Panc1 (cell line): ENCODE results near the gene RDH5. TPM values are rescaled to one million over a fixed set of nuclear protein-coding genes. Genes with fewer than 3 reads are reported as not detected.

Experiments used
- ATAC-seq: fragments of 200-7000 bp; cut with Tn5 transposase; 2 replicates; pipeline ENCODE4 v1.9.1; 2020; ENCODE audit warnings: mild to moderate bottlenecking, moderate library complexity
- BruUV-seq: library from RNA; stranded (reverse); fragments of 400-500 nt; replicated peaks from 2 replicates; lab custom pipeline; 2021; lab: Mats Ljungman, UMichigan
- CTCF ChIA-PET: fragments of 300-600 bp; sonication (Branson Sonifier 250); formaldehyde crosslinking; loops from one replicate; lab custom pipeline; 2022; ENCODE audit warnings: antibody characterized with exemption; lab: Charles Lee
- POLR2A ChIA-PET: fragments of 300-600 bp; sonication (Branson Sonifier 250); formaldehyde crosslinking; loops from one replicate; lab custom pipeline; 2022; ENCODE audit warnings: antibody characterized with exemption; lab: Charles Lee
- DNase-seq: peaks from one replicate; pipeline ENCODE4 v3.0.0-alpha.2; 2010; ENCODE audit warnings: low read depth, low spot score
- H3K27ac ChIP-seq: 2 replicates; pipeline ENCODE4 v1.5.1; 2011; ENCODE audit warnings: mild to moderate bottlenecking, low read length, inconsistent platforms
- H3K27me3 ChIP-seq: fragments of 200-500 bp; sonication (Bioruptor generic); 2 replicates; pipeline ENCODE4 v1.6.0; 2014; ENCODE audit warnings: low read length, inconsistent platforms; ENCODE audit not compliant: control insufficient read depth, insufficient read depth
- H3K36me3 ChIP-seq: fragments of 200-500 bp; sonication (Bioruptor generic); 2 replicates; pipeline ENCODE4 v1.5.1; 2014; ENCODE audit warnings: inconsistent platforms, mild to moderate bottlenecking, low read length, moderate library complexity; ENCODE audit not compliant: control insufficient read depth, insufficient read depth
- H3K4me1 ChIP-seq: 2 replicates; pipeline ENCODE4 v1.5.1; 2011; ENCODE audit warnings: inconsistent platforms, mild to moderate bottlenecking, low read length, moderate library complexity; ENCODE audit not compliant: control insufficient read depth, insufficient read depth
- H3K4me3 ChIP-seq, 2 experiments: 2 replicates each; pipeline ENCODE4 v1.5.1; 2011 to 2012; ENCODE audit warnings: low read depth in 2 of 2, low read length in 2 of 2, mild to moderate bottlenecking in 2 of 2, inconsistent platforms in 1 of 2, moderate library complexity in 1 of 2
- H3K9me3 ChIP-seq: fragments of 200-500 bp; sonication (Bioruptor generic); 2 replicates; pipeline ENCODE4 v1.5.1; 2014; ENCODE audit warnings: low read depth, mild to moderate bottlenecking, inconsistent platforms, low read length, moderate library complexity; ENCODE audit not compliant: control insufficient read depth, insufficient read depth
- CTCF ChIP-seq: fragments of 450-650 bp; IDR thresholded peaks from 2 replicates; pipeline ENCODE4 v1.5.1; 2017; ENCODE audit warnings: mild to moderate bottlenecking
- POLR2AphosphoS5 ChIP-seq: IDR thresholded peaks from 2 replicates; pipeline ENCODE4 v1.6.1; 2012; ENCODE audit warnings: mild to moderate bottlenecking, low read depth, low read length, moderate library complexity
- REST ChIP-seq, 2 experiments: IDR thresholded peaks; 2 replicates each; pipeline ENCODE4 v1.6.1; 2011 to 2012; ENCODE audit warnings: low read depth in 2 of 2, control low read depth in 1 of 2, low read length in 1 of 2, mild to moderate bottlenecking in 1 of 2, moderate library complexity in 1 of 2; ENCODE audit not compliant: insufficient read depth in 1 of 2
- SIN3A ChIP-seq: IDR thresholded peaks from 2 replicates; pipeline ENCODE4 v1.6.1; 2012; ENCODE audit warnings: low read depth, mild to moderate bottlenecking, low read length, moderate library complexity, borderline replicate concordance; ENCODE audit not compliant: insufficient read depth
- TCF7L2 ChIP-seq: IDR thresholded peaks from 2 replicates; pipeline ENCODE4 v1.6.1; 2011; ENCODE audit warnings: mild to moderate bottlenecking, low read depth, low read length, inconsistent platforms
- in situ Hi-C: cut with HindIII; loops from 2 replicates; pipeline ENCODE4 v1.10.0; 2016; ENCODE audit warnings: low sequenced_read_pairs, low pct_unique_long_range_greater_than_20kb
- intact Hi-C: fragments of 100-400 bp; cut with micrococcal nuclease; formaldehyde crosslinking; loops from one replicate; pipeline ENCODE4 v1.10.0; 2022; ENCODE audit not compliant: unreplicated experiment
- total RNA-seq: library from RNA; stranded (reverse); gene quantifications from one replicate; pipeline ENCODE4 v1.2.1, GENCODE V29; 2021; ENCODE audit not compliant: unreplicated experiment

Gene RDH5
- total RNA-seq, 1 experiment from 2014 or later: 2.8 TPM

GRCh38 chr12:55727643-55728185, 7.5 kb downstream of the RDH5 start:
- intact Hi-C loops: loop anchor here (5.0 to 10.0 kb wide), 2 partner anchors 200 to 533 kb away; partner anchors contain the start of gene PYM1
- in situ Hi-C loops: no loop called here
- H3K4me1 ChIP-seq: peaks cover 31% of the 10 kb centered on the region

More at GRCh38 chr12:55727643-55728185, 7.5 kb downstream of the RDH5 start:
- ATAC-seq: no peak
- no peaks in the 10 kb centered on the region for H3K27me3 ChIP-seq
- H3K36me3 ChIP-seq: peaks cover 10% of the 10 kb centered on the region
- H3K9me3 ChIP-seq: no peaks in the 10 kb centered on the region
- peak overlapping the region; percentile 89 for H3K27ac ChIP-seq
- CTCF ChIA-PET: no interaction called here
- DNase-seq: no peak
- BruUV-seq: no TSS peak
- POLR2A ChIA-PET: no interaction called here
- H3K4me3 ChIP-seq: peak overlapping the region; percentile 72 to 76
- TF ChIP-seq SIN3A (no peak), TCF7L2 (no peak), CTCF (no peak), POLR2AphosphoS5 (no peak), REST (IDR thresholded peaks at IDR 0.05; ENCODE audit: insufficient read depth in 1 of 2, low read depth in 2 of 2, low read length in 1 of 2) (no peak)
